ENCODE data around the gene TMEM229A.

- TF ChIP-seq CTCF (IDR thresholded peaks at IDR 0.05) = no peak
- TF ChIP-seq POLR2A (IDR thresholded peaks at IDR 0.05; ENCODE audit: low read depth) = no peak
- TF ChIP-seq POLR2AphosphoS5 (IDR thresholded peaks at IDR 0.05) = no peak
- no peak for TF ChIP-seq EP300 (IDR thresholded peaks at IDR 0.05)
Observed at GRCh38 chr7:124022551-124022950, 10.3 kb downstream of the TMEM229A start.

Data from esophagus muscularis mucosa (tissue), 4 donors.